ENCODE results near the gene PHF2. TPM values are rescaled to one million over a fixed set of nuclear protein-coding genes. Genes with fewer than 3 reads are reported as not detected.

Gene PHF2
- total RNA-seq, 1 donor from 2014 or later: 27.4 TPM

- Histone ChIP-seq H3K27me3 (ENCODE audit: low read depth) (peaks cover 56% of the 10 kb centered on the region), H3K4me3 (no peak overlapping the region), H3K9me3 (replicated peaks) (peaks cover 34% of the 10 kb centered on the region), H3K27ac (replicated peaks) (no peak overlapping the region), H3K36me3 (no peaks in the 10 kb centered on the region), H3K4me1 (no peaks in the 10 kb centered on the region)
- DNase-seq: no peak
- no peak for TF ChIP-seq CTCF (IDR thresholded peaks at IDR 0.05; ENCODE audit: borderline replicate concordance)
- intact Hi-C loops (cut with micrococcal nuclease): no loop called here
These were observed 148.5 kb downstream of the PHF2 start for GRCh38 chr9:93724852-93725251.

DNA sequence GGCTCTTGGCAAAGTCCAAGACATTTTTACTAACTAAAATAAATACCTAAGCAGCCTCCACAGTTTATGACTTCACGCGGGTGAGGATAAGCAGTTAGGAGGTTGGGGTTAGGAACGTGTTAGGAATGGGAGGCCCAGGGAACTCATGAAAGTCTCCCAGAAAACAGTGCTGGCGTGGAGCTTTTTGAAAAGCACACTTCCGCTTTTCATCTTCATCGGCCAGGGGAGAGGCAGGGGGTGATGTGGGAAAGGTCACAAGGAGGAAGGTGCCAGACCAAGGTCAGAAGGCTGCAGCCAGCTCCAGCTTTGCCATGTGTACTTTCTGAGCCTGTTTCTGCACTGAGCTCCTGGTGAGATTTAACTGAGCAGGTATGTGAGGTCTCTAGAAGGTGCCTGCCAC, 149.0 kb downstream of the PHF2 start:
- H3K36me3 ChIP-seq: no peaks in the 10 kb centered on the region
- peaks cover 56% of the 10 kb centered on the region for H3K27me3 ChIP-seq (ENCODE audit: low read depth)
- no peak for TF ChIP-seq CTCF (IDR thresholded peaks at IDR 0.05; ENCODE audit: borderline replicate concordance)
- peaks cover 34% of the 10 kb centered on the region for H3K9me3 ChIP-seq (replicated peaks)
- intact Hi-C loops (cut with micrococcal nuclease): no loop called here
- no peak overlapping the region for H3K4me3 ChIP-seq
- DNase-seq: no peak
- H3K4me1 ChIP-seq: no peaks in the 10 kb centered on the region
- H3K27ac ChIP-seq (replicated peaks): no peak overlapping the region

DNA sequence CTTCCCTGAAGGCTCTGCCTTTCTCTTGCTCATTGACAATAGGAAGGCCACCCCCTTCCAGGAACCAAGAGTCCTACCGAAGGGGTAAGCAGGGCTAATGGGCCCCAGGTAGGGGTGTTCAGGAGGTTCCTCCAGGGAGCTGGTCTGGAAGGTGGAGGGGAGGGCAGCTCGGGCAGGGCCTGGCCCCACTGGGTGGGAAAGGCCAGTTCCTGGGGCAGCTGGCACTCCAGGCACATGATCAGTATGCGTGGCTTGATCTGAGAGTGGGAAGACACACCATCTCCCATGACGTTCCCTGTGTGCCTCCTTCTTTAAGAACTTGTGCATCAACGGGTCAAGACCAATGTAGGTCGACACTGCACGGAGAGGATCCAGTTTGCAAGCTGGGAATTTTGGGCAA, 149.8 kb downstream of the PHF2 start:
- no peak overlapping the region for H3K4me3 ChIP-seq
- no peak for DNase-seq
- intact Hi-C loops (cut with micrococcal nuclease): no loop called here
- peaks cover 34% of the 10 kb centered on the region for H3K9me3 ChIP-seq (replicated peaks)
- no peaks in the 10 kb centered on the region for H3K4me1 ChIP-seq
- no peak overlapping the region for H3K27ac ChIP-seq (replicated peaks)
- no peaks in the 10 kb centered on the region for H3K36me3 ChIP-seq
- no peak for TF ChIP-seq CTCF (IDR thresholded peaks at IDR 0.05; ENCODE audit: borderline replicate concordance)
- peaks cover 60% of the 10 kb centered on the region for H3K27me3 ChIP-seq (ENCODE audit: low read depth)

Small RNA genes within 50 kb of the gene (microRNA-seq; reads per million reads assigned to microRNA genes)
- gene MIR548AU: not detected

Other genes starting within 250 kb of the PHF2 start
- gene FAM120A, start 124.9 kb upstream of the PHF2 start, total RNA-seq: 104 TPM
- 27.3 TPM for gene FAM120AOS, start 123.0 kb upstream of the PHF2 start, total RNA-seq

All from left ventricle myocardium inferior (tissue), 1 donor.